ENCODE data around the gene FOXP1.

The FOXP1 gene

GRCh38 chr3:71142441-71143161, 440.9 kb downstream of the FOXP1 start:
- H3K9ac ChIP-seq (ENCODE audit: low read length), result no peak overlapping the region
- H3K4me3 ChIP-seq (ENCODE audit: low read depth, low read length), result no peak overlapping the region
- H3K27me3 ChIP-seq (ENCODE audit: insufficient read depth, low read length), result no peaks in the 10 kb centered on the region
- H3K14ac ChIP-seq (ENCODE audit: low read length), result no peak overlapping the region
- H4K12ac ChIP-seq (ENCODE audit: low read depth, low read length), result no peak overlapping the region
- DNase-seq, result no peak
- no peak overlapping the region for H3K4ac ChIP-seq (ENCODE audit: low read depth, low read length)
- no peak overlapping the region for H4K8ac ChIP-seq (ENCODE audit: low read depth, low read length)
- H3K79me1 ChIP-seq (ENCODE audit: low read length), result no peaks in the 10 kb centered on the region
- H3K36me3 ChIP-seq (ENCODE audit: control insufficient read depth in 1 of 2, insufficient read depth in 2 of 2, low read length in 2 of 2), result no peaks in the 10 kb centered on the region
- H3K27ac ChIP-seq (ENCODE audit: low read depth, low read length), result no peak overlapping the region
- no peak overlapping the region for H3K23ac ChIP-seq (ENCODE audit: low read length)
- no peak overlapping the region for H3K18ac ChIP-seq (ENCODE audit: low read length)
- no peak overlapping the region for H2AFZ ChIP-seq (ENCODE audit: insufficient read depth, low read length, poor library complexity)
- no peak overlapping the region for H4K91ac ChIP-seq (ENCODE audit: low read depth, low read length)
- H3K4me1 ChIP-seq (ENCODE audit: control insufficient read depth in 1 of 2, insufficient read depth in 2 of 2, low read length in 2 of 2), result no peaks in the 10 kb centered on the region
- no peaks in the 10 kb centered on the region for H3K79me2 ChIP-seq (ENCODE audit: control insufficient read depth, insufficient read depth, low read length, poor library complexity)
- WGBS (ENCODE audit: extremely low coverage, insufficient coverage, insufficient read length), result no CpG with 5 or more reads among the region's 7 CpGs
- H3K4me2 ChIP-seq (ENCODE audit: low read length), result no peak overlapping the region
- H2BK120ac ChIP-seq (ENCODE audit: insufficient read depth, low read length, poor library complexity), result no peak overlapping the region
- no peak overlapping the region for H2BK12ac ChIP-seq (ENCODE audit: low read length)
- H3K9me3 ChIP-seq (ENCODE audit: insufficient read depth, low read depth, low read length), result no peaks in the 10 kb centered on the region
- no peak overlapping the region for H2BK5ac ChIP-seq (ENCODE audit: low read depth, low read length, poor library complexity)
- H2AK5ac ChIP-seq (ENCODE audit: low read length), result no peak overlapping the region

GRCh38 chr3:71140477-71140876, 443.1 kb downstream of the FOXP1 start:
- H3K23ac ChIP-seq (ENCODE audit: low read length), result no peak overlapping the region
- no peak overlapping the region for H2BK5ac ChIP-seq (ENCODE audit: low read depth, low read length, poor library complexity)
- H2BK120ac ChIP-seq (ENCODE audit: insufficient read depth, low read length, poor library complexity), result no peak overlapping the region
- no peaks in the 10 kb centered on the region for H3K9me3 ChIP-seq (ENCODE audit: insufficient read depth, low read depth, low read length)
- H2AFZ ChIP-seq (ENCODE audit: insufficient read depth, low read length, poor library complexity), result no peak overlapping the region
- H3K4ac ChIP-seq (ENCODE audit: low read depth, low read length), result no peak overlapping the region
- H3K27ac ChIP-seq (ENCODE audit: low read depth, low read length), result no peak overlapping the region
- DNase-seq, result no peak
- no peak overlapping the region for H4K91ac ChIP-seq (ENCODE audit: low read depth, low read length)
- no peak overlapping the region for H3K4me2 ChIP-seq (ENCODE audit: low read length)
- no peaks in the 10 kb centered on the region for H3K79me2 ChIP-seq (ENCODE audit: control insufficient read depth, insufficient read depth, low read length, poor library complexity)
- H4K8ac ChIP-seq (ENCODE audit: low read depth, low read length), result no peak overlapping the region
- H3K18ac ChIP-seq (ENCODE audit: low read length), result no peak overlapping the region
- H2BK12ac ChIP-seq (ENCODE audit: low read length), result no peak overlapping the region
- H3K4me1 ChIP-seq (ENCODE audit: control insufficient read depth in 1 of 2, insufficient read depth in 2 of 2, low read length in 2 of 2), result no peaks in the 10 kb centered on the region
- no peaks in the 10 kb centered on the region for H3K27me3 ChIP-seq (ENCODE audit: insufficient read depth, low read length)
- no peak overlapping the region for H3K14ac ChIP-seq (ENCODE audit: low read length)
- no CpG with 5 or more reads among the region's 3 CpGs for WGBS (ENCODE audit: extremely low coverage, insufficient coverage, insufficient read length)
- H2AK5ac ChIP-seq (ENCODE audit: low read length), result no peak overlapping the region
- H4K12ac ChIP-seq (ENCODE audit: low read depth, low read length), result no peak overlapping the region
- H3K36me3 ChIP-seq (ENCODE audit: control insufficient read depth in 1 of 2, insufficient read depth in 2 of 2, low read length in 2 of 2), result no peaks in the 10 kb centered on the region
- no peak overlapping the region for H3K4me3 ChIP-seq (ENCODE audit: low read depth, low read length)
- H3K79me1 ChIP-seq (ENCODE audit: low read length), result no peaks in the 10 kb centered on the region
- H3K9ac ChIP-seq (ENCODE audit: low read length), result no peak overlapping the region

GRCh38 chr3:71139496-71139895, 444.0 kb downstream of the FOXP1 start:
- H3K79me1 ChIP-seq (ENCODE audit: low read length), result no peaks in the 10 kb centered on the region
- WGBS (ENCODE audit: extremely low coverage, insufficient coverage, insufficient read length), result no CpG with 5 or more reads among the region's 5 CpGs
- no peak overlapping the region for H3K23ac ChIP-seq (ENCODE audit: low read length)
- H3K27ac ChIP-seq (ENCODE audit: low read depth, low read length), result no peak overlapping the region
- H3K4me2 ChIP-seq (ENCODE audit: low read length), result no peak overlapping the region
- H3K14ac ChIP-seq (ENCODE audit: low read length), result no peak overlapping the region
- no peak overlapping the region for H3K4me3 ChIP-seq (ENCODE audit: low read depth, low read length)
- no peaks in the 10 kb centered on the region for H3K4me1 ChIP-seq (ENCODE audit: control insufficient read depth in 1 of 2, insufficient read depth in 2 of 2, low read length in 2 of 2)
- no peaks in the 10 kb centered on the region for H3K9me3 ChIP-seq (ENCODE audit: insufficient read depth, low read depth, low read length)
- H3K79me2 ChIP-seq (ENCODE audit: control insufficient read depth, insufficient read depth, low read length, poor library complexity), result no peaks in the 10 kb centered on the region
- H2AK5ac ChIP-seq (ENCODE audit: low read length), result no peak overlapping the region
- no peak overlapping the region for H2BK5ac ChIP-seq (ENCODE audit: low read depth, low read length, poor library complexity)
- no peaks in the 10 kb centered on the region for H3K36me3 ChIP-seq (ENCODE audit: control insufficient read depth in 1 of 2, insufficient read depth in 2 of 2, low read length in 2 of 2)
- no peak overlapping the region for H3K4ac ChIP-seq (ENCODE audit: low read depth, low read length)
- H4K12ac ChIP-seq (ENCODE audit: low read depth, low read length), result no peak overlapping the region
- no peak overlapping the region for H3K9ac ChIP-seq (ENCODE audit: low read length)
- H2AFZ ChIP-seq (ENCODE audit: insufficient read depth, low read length, poor library complexity), result no peak overlapping the region
- no peak overlapping the region for H4K91ac ChIP-seq (ENCODE audit: low read depth, low read length)
- DNase-seq, result no peak
- H2BK12ac ChIP-seq (ENCODE audit: low read length), result no peak overlapping the region
- H2BK120ac ChIP-seq (ENCODE audit: insufficient read depth, low read length, poor library complexity), result no peak overlapping the region
- no peaks in the 10 kb centered on the region for H3K27me3 ChIP-seq (ENCODE audit: insufficient read depth, low read length)
- H3K18ac ChIP-seq (ENCODE audit: low read length), result no peak overlapping the region
- H4K8ac ChIP-seq (ENCODE audit: low read depth, low read length), result no peak overlapping the region

- no peaks in the 10 kb centered on the region for H3K27me3 ChIP-seq (ENCODE audit: insufficient read depth, low read length)
- no peak overlapping the region for H3K18ac ChIP-seq (ENCODE audit: low read length)
- no peak for DNase-seq
- H3K36me3 ChIP-seq (ENCODE audit: control insufficient read depth in 1 of 2, insufficient read depth in 2 of 2, low read length in 2 of 2), result no peaks in the 10 kb centered on the region
- no peak overlapping the region for H3K27ac ChIP-seq (ENCODE audit: low read depth, low read length)
- H3K4me3 ChIP-seq (ENCODE audit: low read depth, low read length), result no peak overlapping the region
- H3K9me3 ChIP-seq (ENCODE audit: insufficient read depth, low read depth, low read length), result no peaks in the 10 kb centered on the region
- no peak overlapping the region for H2BK5ac ChIP-seq (ENCODE audit: low read depth, low read length, poor library complexity)
- WGBS (ENCODE audit: extremely low coverage, insufficient coverage, insufficient read length), result no CpG with 5 or more reads among the region's 5 CpGs
- no peak overlapping the region for H3K23ac ChIP-seq (ENCODE audit: low read length)
- H2BK120ac ChIP-seq (ENCODE audit: insufficient read depth, low read length, poor library complexity), result no peak overlapping the region
- no peak overlapping the region for H3K4me2 ChIP-seq (ENCODE audit: low read length)
- H4K91ac ChIP-seq (ENCODE audit: low read depth, low read length), result no peak overlapping the region
- H2AFZ ChIP-seq (ENCODE audit: insufficient read depth, low read length, poor library complexity), result no peak overlapping the region
- H4K8ac ChIP-seq (ENCODE audit: low read depth, low read length), result no peak overlapping the region
- H3K79me1 ChIP-seq (ENCODE audit: low read length), result no peaks in the 10 kb centered on the region
- no peak overlapping the region for H4K12ac ChIP-seq (ENCODE audit: low read depth, low read length)
- no peaks in the 10 kb centered on the region for H3K4me1 ChIP-seq (ENCODE audit: control insufficient read depth in 1 of 2, insufficient read depth in 2 of 2, low read length in 2 of 2)
- H3K4ac ChIP-seq (ENCODE audit: low read depth, low read length), result no peak overlapping the region
- no peak overlapping the region for H2AK5ac ChIP-seq (ENCODE audit: low read length)
- no peak overlapping the region for H2BK12ac ChIP-seq (ENCODE audit: low read length)
- H3K14ac ChIP-seq (ENCODE audit: low read length), result no peak overlapping the region
- H3K79me2 ChIP-seq (ENCODE audit: control insufficient read depth, insufficient read depth, low read length, poor library complexity), result no peaks in the 10 kb centered on the region
- H3K9ac ChIP-seq (ENCODE audit: low read length), result no peak overlapping the region
These were observed 445.1 kb downstream of the FOXP1 start for GRCh38 chr3:71138410-71138809.

All from trophoblast cell (in vitro differentiated cells and primary cell).